HFFc6 (cell line): Measurements from ENCODE around the gene ACTN2. TPM values are rescaled to one million over a fixed set of nuclear protein-coding genes. Genes with fewer than 3 reads are reported as not detected.

ENCODE experiments used
- DNase-seq: peaks from one replicate; pipeline ENCODE4 v3.0.0-alpha.2; 2018
- H3K27ac Mint-ChIP-seq: 2 replicates; pipeline ENCODE4 v1.8.0; 2020; ENCODE audit warnings: mild to moderate bottlenecking, mixed read lengths
- H3K27me3 Mint-ChIP-seq: 2 replicates; pipeline ENCODE4 v1.8.0; 2021; ENCODE audit warnings: mild to moderate bottlenecking, moderate library complexity, mixed read lengths; ENCODE audit not compliant: insufficient read depth
- H3K36me3 Mint-ChIP-seq: 2 replicates; pipeline ENCODE4 v1.8.0; 2021; ENCODE audit warnings: low read depth, mixed read lengths
- H3K4me1 Mint-ChIP-seq: 2 replicates; pipeline ENCODE4 v1.8.0; 2020; ENCODE audit warnings: low read depth, mixed read lengths
- H3K4me3 Mint-ChIP-seq: 2 replicates; pipeline ENCODE4 v1.8.0; 2020; ENCODE audit warnings: mild to moderate bottlenecking, moderate library complexity, mixed read lengths
- H3K9me3 Mint-ChIP-seq: 2 replicates; pipeline ENCODE4 v1.8.0; 2020; ENCODE audit warnings: mild to moderate bottlenecking, mixed read lengths
- total RNA-seq, 6 experiments: library from RNA; stranded (reverse); fragmentation: NEBNext Ultra II Directional; extraction: Animal tissue kit (Norgen Biotek cat#: 25700); gene quantifications; 2 replicates in 1 of 6; 3 replicates in 5 of 6; pipeline ENCODE4 v1.2.3, GENCODE V29; 2021
- TF ChIP-seq, protein P1 (sequence below): fragments of 200-600 bp; sonication (generic); IDR thresholded peaks from 2 replicates; pipeline ENCODE4 v1.5.0; 2021; ENCODE audit warnings: antibody characterized with exemption, mild to moderate bottlenecking

ACTN2 gene
- total RNA-seq, 6 experiments from 2014 or later = not detected

DNA sequence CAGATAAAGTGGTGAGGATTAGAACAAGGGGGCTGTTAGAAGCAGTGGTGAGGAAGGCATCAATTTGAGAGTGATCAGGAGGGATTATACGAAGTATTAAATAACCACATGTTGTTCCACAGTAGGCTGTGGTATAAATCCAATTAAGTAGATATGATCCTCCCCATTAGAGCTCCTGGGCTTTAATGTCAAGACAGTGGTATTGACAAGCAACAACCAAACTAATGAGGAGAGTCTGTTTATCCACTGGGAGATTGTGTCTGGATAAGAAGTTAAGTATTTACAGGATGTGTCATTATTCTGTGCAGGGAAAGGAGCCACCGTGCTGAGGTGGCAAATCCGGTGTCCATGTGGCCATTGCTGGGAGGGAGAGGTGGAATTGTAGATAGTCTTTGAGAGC is 5.8 kb downstream of the ACTN2 start:
- no peak overlapping the region for H3K4me3 Mint-ChIP-seq
- H3K27me3 Mint-ChIP-seq = no peaks in the 10 kb centered on the region
- H3K9me3 Mint-ChIP-seq = peaks cover 26% of the 10 kb centered on the region
- DNase-seq = no peak
- TF ChIP-seq, protein P1, sequence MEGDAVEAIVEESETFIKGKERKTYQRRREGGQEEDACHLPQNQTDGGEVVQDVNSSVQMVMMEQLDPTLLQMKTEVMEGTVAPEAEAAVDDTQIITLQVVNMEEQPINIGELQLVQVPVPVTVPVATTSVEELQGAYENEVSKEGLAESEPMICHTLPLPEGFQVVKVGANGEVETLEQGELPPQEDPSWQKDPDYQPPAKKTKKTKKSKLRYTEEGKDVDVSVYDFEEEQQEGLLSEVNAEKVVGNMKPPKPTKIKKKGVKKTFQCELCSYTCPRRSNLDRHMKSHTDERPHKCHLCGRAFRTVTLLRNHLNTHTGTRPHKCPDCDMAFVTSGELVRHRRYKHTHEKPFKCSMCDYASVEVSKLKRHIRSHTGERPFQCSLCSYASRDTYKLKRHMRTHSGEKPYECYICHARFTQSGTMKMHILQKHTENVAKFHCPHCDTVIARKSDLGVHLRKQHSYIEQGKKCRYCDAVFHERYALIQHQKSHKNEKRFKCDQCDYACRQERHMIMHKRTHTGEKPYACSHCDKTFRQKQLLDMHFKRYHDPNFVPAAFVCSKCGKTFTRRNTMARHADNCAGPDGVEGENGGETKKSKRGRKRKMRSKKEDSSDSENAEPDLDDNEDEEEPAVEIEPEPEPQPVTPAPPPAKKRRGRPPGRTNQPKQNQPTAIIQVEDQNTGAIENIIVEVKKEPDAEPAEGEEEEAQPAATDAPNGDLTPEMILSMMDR = no peak
- no peaks in the 10 kb centered on the region for H3K4me1 Mint-ChIP-seq
- H3K27ac Mint-ChIP-seq = no peak overlapping the region
- H3K36me3 Mint-ChIP-seq = no peaks in the 10 kb centered on the region

DNA sequence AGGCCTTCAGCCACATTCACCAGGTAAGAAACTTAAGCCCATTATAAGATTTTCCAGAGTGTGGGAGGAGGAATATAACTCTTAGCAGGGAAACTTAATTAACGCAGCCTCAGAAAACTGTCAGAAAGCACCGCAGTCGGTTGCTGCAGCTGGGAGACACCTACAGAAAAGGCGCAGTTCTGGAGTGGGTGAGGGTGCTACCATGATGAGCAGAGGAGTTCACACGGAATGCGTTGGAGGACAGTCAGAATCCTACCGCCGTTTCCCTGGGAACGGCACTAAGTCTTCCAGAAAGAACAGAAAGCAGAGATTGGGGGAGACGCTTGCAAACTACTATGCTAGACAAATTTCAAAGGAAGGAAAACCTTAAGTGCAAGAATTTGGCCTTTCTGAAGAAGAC is 6.4 kb downstream of the ACTN2 start:
- TF ChIP-seq, protein P1 = no peak
- H3K27me3 Mint-ChIP-seq = no peaks in the 10 kb centered on the region
- no peaks in the 10 kb centered on the region for H3K36me3 Mint-ChIP-seq
- no peak overlapping the region for H3K4me3 Mint-ChIP-seq
- DNase-seq = no peak
- H3K27ac Mint-ChIP-seq = no peak overlapping the region
- H3K4me1 Mint-ChIP-seq = no peaks in the 10 kb centered on the region
- peaks cover 24% of the 10 kb centered on the region for H3K9me3 Mint-ChIP-seq

DNA sequence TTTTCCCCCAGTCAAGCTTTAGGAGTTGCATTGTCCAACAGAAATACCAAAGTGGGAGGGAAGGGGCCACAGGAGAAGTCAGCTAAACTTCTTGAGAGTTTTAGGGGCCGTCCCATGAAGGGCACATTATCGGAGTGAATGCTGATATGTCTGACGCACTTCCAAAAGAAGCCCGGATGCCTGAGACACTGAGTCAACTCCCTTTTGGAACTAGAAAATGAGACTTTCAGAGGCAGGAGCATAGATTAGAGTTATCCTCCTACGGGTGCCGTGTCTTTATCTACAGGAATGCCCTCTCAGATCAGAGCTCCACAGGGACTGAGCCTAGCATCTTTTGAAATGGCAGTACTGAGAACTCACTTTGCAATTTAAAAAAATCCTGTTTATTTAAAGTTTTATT is 13.1 kb downstream of the ACTN2 start:
- DNase-seq = no peak
- no peak overlapping the region for H3K27ac Mint-ChIP-seq
- H3K27me3 Mint-ChIP-seq = no peaks in the 10 kb centered on the region; the same call in 1 of the 2 replicates

DNA sequence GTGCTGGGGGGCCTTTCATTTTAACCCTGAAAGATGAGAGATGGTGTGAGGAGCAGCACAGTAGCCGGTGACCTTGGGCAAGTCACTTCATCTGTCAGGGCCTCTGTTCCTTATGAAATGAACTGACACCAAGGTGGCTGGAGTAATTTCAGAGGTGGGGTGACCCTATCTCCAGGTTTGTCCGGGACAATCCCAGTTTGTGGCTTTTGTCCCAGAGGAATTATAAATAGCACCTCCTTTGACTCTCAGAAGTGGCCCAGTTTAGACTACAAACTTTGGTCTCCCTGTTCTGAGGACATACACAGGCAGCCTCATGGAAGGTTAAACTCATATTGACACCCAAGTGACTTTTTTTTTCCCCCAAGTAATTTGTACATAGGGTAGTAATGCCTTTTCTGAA is 14.6 kb downstream of the ACTN2 start:
- no peaks in the 10 kb centered on the region; the same call in 1 of the 2 replicates for H3K27me3 Mint-ChIP-seq
- TF ChIP-seq, protein P1 = no peak
- no peak overlapping the region for H3K4me3 Mint-ChIP-seq
- no peak for DNase-seq
- peaks cover 8% of the 10 kb centered on the region; the same call in 1 of the 2 replicates for H3K9me3 Mint-ChIP-seq
- no peaks in the 10 kb centered on the region for H3K4me1 Mint-ChIP-seq
- H3K36me3 Mint-ChIP-seq = no peaks in the 10 kb centered on the region
- no peak overlapping the region for H3K27ac Mint-ChIP-seq

More for the DNA sequence above, 13.1 kb downstream of the ACTN2 start:
- peaks cover 10% of the 10 kb centered on the region; the same call in 1 of the 2 replicates for H3K9me3 Mint-ChIP-seq
- H3K4me3 Mint-ChIP-seq = no peak overlapping the region
- H3K36me3 Mint-ChIP-seq = no peaks in the 10 kb centered on the region
- no peaks in the 10 kb centered on the region for H3K4me1 Mint-ChIP-seq
- TF ChIP-seq, protein P1 = no peak

DNA sequence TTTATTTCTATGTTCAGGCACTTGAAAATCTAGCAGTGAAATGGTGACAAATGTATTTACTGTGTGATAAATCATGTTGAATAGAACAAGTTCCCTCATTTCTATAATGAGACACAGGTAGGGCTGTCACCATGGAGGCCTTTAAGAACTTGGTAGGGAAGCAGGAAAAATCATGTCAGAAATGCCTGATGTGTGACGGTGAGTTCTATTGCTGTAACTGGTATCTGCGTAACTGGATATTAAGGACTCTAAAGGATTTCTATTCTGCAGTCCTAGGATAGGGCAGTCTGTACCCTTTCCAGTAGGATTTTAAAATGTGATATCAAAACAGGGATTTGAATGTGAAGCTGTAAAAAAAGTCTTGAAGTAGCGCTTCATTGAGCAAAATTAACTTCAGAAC is 15.5 kb downstream of the ACTN2 start:
- Mint-ChIP-seq H3K4me3 (no peak overlapping the region), H3K36me3 (no peaks in the 10 kb centered on the region), H3K27ac (no peak overlapping the region), H3K9me3 (peaks cover 5% of the 10 kb centered on the region; the same call in 1 of the 2 replicates), H3K27me3 (no peaks in the 10 kb centered on the region; the same call in 1 of the 2 replicates), H3K4me1 (no peaks in the 10 kb centered on the region)
- TF ChIP-seq, protein P1 = no peak
- no peak for DNase-seq
